Esophagus squamous epithelium (tissue), 4 donors: Measurements from ENCODE around the gene RSAD1.

Source experiments
- CTCF ChIP-seq, 6 experiments: fragments of 450-650 bp in 4 of 6; fragments of 200-600 bp in 2 of 6; sonication (generic) in 2 of 6; IDR thresholded peaks; one replicate each; pipeline ENCODE4 v1.5.1; 2016 to 2019; ENCODE audit warnings: antibody characterized with exemption in 6 of 6, mild to moderate bottlenecking in 4 of 6, moderate library complexity in 4 of 6
- POLR2A ChIP-seq, 4 donors: fragments of 450-650 bp; IDR thresholded peaks; one replicate each; pipeline ENCODE4 v1.6.1; 2017; ENCODE audit warnings: antibody characterized with exemption in 4 of 4, mild to moderate bottlenecking in 4 of 4, moderate library complexity in 3 of 4

GRCh38 chr17:50518384-50519023, 39.8 kb downstream of the RSAD1 start:
- TF ChIP-seq POLR2A (IDR thresholded peaks at IDR 0.05) = no peak
- no peak for TF ChIP-seq CTCF (IDR thresholded peaks at IDR 0.05)
